Activated CD4-positive, alpha-beta T cell treated with anti-CD3 and anti-CD28 coated beads, Interleukin-2, amount 50 U/mL, for 4 hours (primary cell): ENCODE measurements around the gene LDB2.
"Not testable (repeated sequence)": the region's sequence is repeated elsewhere in the genome, so short reads cannot be mapped to it uniquely, and the experiment has no call there.

Source experiments
- DNase-seq, 2 experiments: peaks; one replicate each; pipeline ENCODE4 v3.0.0-alpha.2; 2020

Gene LDB2

GRCh38 chr4:16897991-16898827 lies at the start of gene LDB2:
Gene LDB2 (minus strand): TSS chr4:16898645.
- no peak for DNase-seq

GRCh38 chr4:16942491-16942890 lies 44.0 kb upstream of the LDB2 start:
- no peak for DNase-seq

- DNase-seq, result no peak
These were observed 40.7 kb upstream of the LDB2 start for GRCh38 chr4:16939178-16939577.

- DNase-seq, result no peak
These were observed 40.1 kb upstream of the LDB2 start for GRCh38 chr4:16938512-16939040.

- DNase-seq, result no peak
These were observed 33.2 kb upstream of the LDB2 start for GRCh38 chr4:16931339-16932305.

GRCh38 chr4:16926214-16926613 lies 27.8 kb upstream of the LDB2 start:
- DNase-seq, result no peak

- DNase-seq, result not testable (repeated sequence)
These were observed 20.3 kb upstream of the LDB2 start for GRCh38 chr4:16918716-16919115.

GRCh38 chr4:16916719-16917337 lies 18.4 kb upstream of the LDB2 start:
- DNase-seq, result peak; percentile 55 to 56

GRCh38 chr4:16916031-16916430 lies 17.6 kb upstream of the LDB2 start:
- no peak for DNase-seq

GRCh38 chr4:16914208-16914607 lies 15.8 kb upstream of the LDB2 start:
- DNase-seq, result no peak

GRCh38 chr4:16912896-16913295 lies 14.5 kb upstream of the LDB2 start:
- no peak for DNase-seq

GRCh38 chr4:16909281-16909680 lies 10.8 kb upstream of the LDB2 start:
- no peak for DNase-seq

GRCh38 chr4:16908377-16909021 lies 10.1 kb upstream of the LDB2 start:
- DNase-seq, result no peak

- DNase-seq, result no peak
These were observed 1.9 kb upstream of the LDB2 start for GRCh38 chr4:16900325-16900724.

- no peak for DNase-seq
These were observed 1.3 kb downstream of the LDB2 start for GRCh38 chr4:16896881-16897750.

GRCh38 chr4:16894406-16894805 lies 4.0 kb downstream of the LDB2 start:
- no peak for DNase-seq

GRCh38 chr4:16893141-16893651 lies 5.2 kb downstream of the LDB2 start:
- no peak for DNase-seq

GRCh38 chr4:16890651-16891050 lies 7.8 kb downstream of the LDB2 start:
- no peak for DNase-seq

GRCh38 chr4:16889945-16890344 lies 8.5 kb downstream of the LDB2 start:
- DNase-seq, result no peak

- no peak for DNase-seq
These were observed 10.6 kb downstream of the LDB2 start for GRCh38 chr4:16887887-16888286.
